Kidney tubule cell (primary cell): ENCODE measurements around the gene MOGAT1.

Experiments used
- DNase-seq: peaks from one replicate; pipeline ENCODE4 v3.0.0-alpha.2; 2018; ENCODE audit warnings: low spot score

MOGAT1 gene

GRCh38 chr2:222671259-222672067 lies at the start of gene MOGAT1:
Gene MOGAT1, plus strand, starts transcription at chr2:222671658. Its CDS starts 128 bp downstream, at chr2:222671786.
- DNase-seq: peak; percentile 37

- no peak for DNase-seq
Observed at GRCh38 chr2:222621893-222622292, 49.6 kb upstream of the MOGAT1 start.

- DNase-seq: no peak
Observed at GRCh38 chr2:222622910-222623309, 48.5 kb upstream of the MOGAT1 start.

GRCh38 chr2:222623756-222624309 lies 47.6 kb upstream of the MOGAT1 start:
- DNase-seq: no peak

- DNase-seq: no peak
Observed at GRCh38 chr2:222627764-222628163, 43.7 kb upstream of the MOGAT1 start.

- no peak for DNase-seq
Observed at GRCh38 chr2:222635295-222635694, 36.2 kb upstream of the MOGAT1 start.

GRCh38 chr2:222637067-222637466 lies 34.4 kb upstream of the MOGAT1 start:
- no peak for DNase-seq

- DNase-seq: no peak
Observed at GRCh38 chr2:222641336-222641735, 30.1 kb upstream of the MOGAT1 start.

- DNase-seq: no peak
Observed at GRCh38 chr2:222643134-222643533, 28.3 kb upstream of the MOGAT1 start.

GRCh38 chr2:222646008-222646407 lies 25.4 kb upstream of the MOGAT1 start:
- DNase-seq: no peak

GRCh38 chr2:222649801-222650200 lies 21.7 kb upstream of the MOGAT1 start:
- no peak for DNase-seq

- no peak for DNase-seq
Observed at GRCh38 chr2:222651718-222652418, 19.6 kb upstream of the MOGAT1 start.

GRCh38 chr2:222652491-222653255 lies 18.8 kb upstream of the MOGAT1 start:
- DNase-seq: no peak

- DNase-seq: no peak
Observed at GRCh38 chr2:222653280-222653679, 18.2 kb upstream of the MOGAT1 start.

GRCh38 chr2:222655787-222656525 lies 15.5 kb upstream of the MOGAT1 start, which contains the start of gene FARSB:
Gene FARSB, minus strand, starts transcription at chr2:222656092. Its CDS starts 19 bp downstream, at chr2:222656073.
- peak; percentile 97 for DNase-seq

GRCh38 chr2:222656526-222657446 lies 14.7 kb upstream of the MOGAT1 start:
- DNase-seq: peak; percentile 2

- DNase-seq: no peak
Observed at GRCh38 chr2:222663479-222663878, 8.0 kb upstream of the MOGAT1 start.

GRCh38 chr2:222668494-222669154 lies 2.8 kb upstream of the MOGAT1 start:
- no peak for DNase-seq

GRCh38 chr2:222669353-222669752 lies 2.1 kb upstream of the MOGAT1 start:
- DNase-seq: no peak
